Measurements from ENCODE around the gene SNX19. TPM values are rescaled to one million over a fixed set of nuclear protein-coding genes. Genes with fewer than 3 reads are reported as not detected.

SNX19 gene
- total RNA-seq, 4 donors from 2014 or later: 37.9 to 88.2 (median 72.0) TPM

GRCh38 chr11:130897262-130898182, 18.8 kb downstream of the SNX19 start:
- no peaks in the 10 kb centered on the region for H3K27me3 ChIP-seq
- H3K4me1 ChIP-seq: peaks cover 39 to 45% of the 10 kb centered on the region in 2 donors
- H3K36me3 ChIP-seq: peaks cover 0 to 73% of the 10 kb centered on the region in 2 donors
- ATAC-seq (peak; percentile 65 to 77), DNase-seq (peak in 1 of 2 donors; percentile 63)
- H3K4me3 ChIP-seq: no peak overlapping the region
- intact Hi-C loops (cut with DNase I; ENCODE audit: low total_unique reads) (loop anchor here (5.0 to 10.0 kb wide), 2 partner anchors 375 to 683 kb away; no protein-coding TSS in a partner anchor), in situ Hi-C loops (cut with MboI; ENCODE audit: low sequenced_read_pairs in 4 of 4) (loop anchor here (10.0 to 25.0 kb wide), 3 partner anchors 463 to 685 kb away; partner anchors contain the start of gene ADAMTS8 (in 1 of the 4))
- TF ChIP-seq, protein P1, sequence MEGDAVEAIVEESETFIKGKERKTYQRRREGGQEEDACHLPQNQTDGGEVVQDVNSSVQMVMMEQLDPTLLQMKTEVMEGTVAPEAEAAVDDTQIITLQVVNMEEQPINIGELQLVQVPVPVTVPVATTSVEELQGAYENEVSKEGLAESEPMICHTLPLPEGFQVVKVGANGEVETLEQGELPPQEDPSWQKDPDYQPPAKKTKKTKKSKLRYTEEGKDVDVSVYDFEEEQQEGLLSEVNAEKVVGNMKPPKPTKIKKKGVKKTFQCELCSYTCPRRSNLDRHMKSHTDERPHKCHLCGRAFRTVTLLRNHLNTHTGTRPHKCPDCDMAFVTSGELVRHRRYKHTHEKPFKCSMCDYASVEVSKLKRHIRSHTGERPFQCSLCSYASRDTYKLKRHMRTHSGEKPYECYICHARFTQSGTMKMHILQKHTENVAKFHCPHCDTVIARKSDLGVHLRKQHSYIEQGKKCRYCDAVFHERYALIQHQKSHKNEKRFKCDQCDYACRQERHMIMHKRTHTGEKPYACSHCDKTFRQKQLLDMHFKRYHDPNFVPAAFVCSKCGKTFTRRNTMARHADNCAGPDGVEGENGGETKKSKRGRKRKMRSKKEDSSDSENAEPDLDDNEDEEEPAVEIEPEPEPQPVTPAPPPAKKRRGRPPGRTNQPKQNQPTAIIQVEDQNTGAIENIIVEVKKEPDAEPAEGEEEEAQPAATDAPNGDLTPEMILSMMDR (IDR thresholded peaks at IDR 0.05 in 4 of 5, conservative IDR thresholded peaks at IDR 0.05 in 1 of 5): no peak
- TF ChIP-seq POLR2A (IDR thresholded peaks at IDR 0.05): no peak
- peak overlapping the region; percentile 57 to 76 (median 68) for H3K27ac ChIP-seq
- H3K9me3 ChIP-seq: no peaks in the 10 kb centered on the region

DNA sequence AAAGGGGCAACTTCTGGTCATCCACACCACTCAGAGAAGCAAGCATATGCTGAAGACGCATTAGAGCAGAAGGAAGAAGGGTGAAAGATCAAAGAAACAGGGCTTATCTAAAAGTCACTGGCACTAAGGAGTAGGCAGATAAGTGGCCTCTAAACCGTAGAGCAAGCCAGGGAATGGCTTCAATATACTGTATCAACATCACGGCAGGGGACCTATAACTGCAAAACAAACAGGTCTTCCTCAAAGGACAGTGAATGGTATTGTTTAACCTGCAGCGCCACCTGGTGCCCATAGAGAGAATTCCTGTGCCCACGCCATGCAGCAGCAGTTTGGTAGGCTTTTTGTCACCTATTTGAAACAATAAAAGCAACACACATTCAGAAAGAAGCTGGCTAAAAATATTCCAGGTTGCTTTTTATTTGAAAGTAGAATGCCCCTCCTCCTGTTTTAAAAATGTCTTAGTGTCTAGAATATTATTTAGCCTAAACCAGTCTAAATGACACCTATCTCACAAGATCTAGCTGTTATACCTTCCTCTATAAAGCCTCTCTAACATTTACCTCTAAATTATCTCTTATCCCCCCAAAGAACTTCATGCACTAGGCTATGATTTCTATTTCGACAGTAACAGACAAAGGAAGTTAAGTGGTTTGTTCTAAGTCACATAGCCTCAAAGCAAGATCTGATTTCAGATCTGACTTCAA, 21.8 kb downstream of the SNX19 start:
- TF ChIP-seq, protein P1 (IDR thresholded peaks at IDR 0.05 in 4 of 5, conservative IDR thresholded peaks at IDR 0.05 in 1 of 5): peak; percentile 74 to 89 (median 83)
- TF ChIP-seq POLR2A (IDR thresholded peaks at IDR 0.05): no peak

DNA sequence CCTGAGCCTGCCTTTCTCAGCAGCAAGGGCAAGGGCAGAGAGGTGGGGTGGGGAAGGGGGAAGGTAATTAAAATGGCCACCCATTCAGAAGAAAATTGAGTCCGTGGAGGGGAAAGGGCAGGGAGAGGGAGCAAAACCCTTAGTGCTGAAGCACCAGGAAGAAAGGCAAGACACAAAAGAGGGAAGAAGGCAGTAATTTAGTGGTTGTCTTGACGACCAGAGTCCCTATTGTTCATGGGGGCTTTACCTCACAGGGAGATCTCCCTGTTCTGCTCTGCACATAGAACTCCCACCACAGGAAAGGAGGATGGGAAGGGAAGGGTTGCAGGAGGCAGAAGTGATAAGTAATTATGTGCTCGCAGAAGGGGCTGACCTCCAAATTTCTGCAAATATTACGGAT, 23.4 kb downstream of the SNX19 start:
- no peak overlapping the region for H3K27ac ChIP-seq
- no peak for ATAC-seq
- in situ Hi-C loops (cut with MboI; ENCODE audit: low sequenced_read_pairs in 4 of 4): loop anchor here (10.0 to 25.0 kb wide), 3 partner anchors 458 to 681 kb away; partner anchors contain the start of gene ADAMTS8 (in 1 of the 4)
- H3K27me3 ChIP-seq: no peaks in the 10 kb centered on the region
- intact Hi-C loops (cut with DNase I; ENCODE audit: low total_unique reads): loop anchor here (10.0 kb wide), 1 partner anchor 678 kb away; no protein-coding TSS in a partner anchor
- TF ChIP-seq, protein P1 (IDR thresholded peaks at IDR 0.05 in 4 of 5, conservative IDR thresholded peaks at IDR 0.05 in 1 of 5): no peak
- TF ChIP-seq POLR2A (IDR thresholded peaks at IDR 0.05): no peak
- no peaks in the 10 kb centered on the region for H3K9me3 ChIP-seq
- no peak overlapping the region for H3K4me3 ChIP-seq
- DNase-seq: no peak
- H3K36me3 ChIP-seq: peaks cover 0 to 30% of the 10 kb centered on the region in 2 donors
- H3K4me1 ChIP-seq: peaks cover 22 to 31% of the 10 kb centered on the region in 2 donors

More for the DNA sequence above, 21.8 kb downstream of the SNX19 start:
- no peak overlapping the region for H3K4me3 ChIP-seq
- no peaks in the 10 kb centered on the region for H3K9me3 ChIP-seq
- DNase-seq: peak; percentile 34 to 62
- in situ Hi-C loops (cut with MboI; ENCODE audit: low sequenced_read_pairs in 4 of 4): loop anchor here (10.0 to 25.0 kb wide), 3 partner anchors 460 to 682 kb away; partner anchors contain the start of gene ADAMTS8 (in 1 of the 4)
- intact Hi-C loops (cut with DNase I; ENCODE audit: low total_unique reads): loop anchor here (1.0 to 10.0 kb wide), 5 partner anchors 28 to 680 kb away; no protein-coding TSS in a partner anchor
- H3K27ac ChIP-seq: no peak overlapping the region
- H3K27me3 ChIP-seq: no peaks in the 10 kb centered on the region
- peak; percentile 62 to 68 for ATAC-seq
- peaks cover 0 to 47% of the 10 kb centered on the region in 2 donors for H3K36me3 ChIP-seq
- peaks cover 31 to 36% of the 10 kb centered on the region in 2 donors for H3K4me1 ChIP-seq

DNA sequence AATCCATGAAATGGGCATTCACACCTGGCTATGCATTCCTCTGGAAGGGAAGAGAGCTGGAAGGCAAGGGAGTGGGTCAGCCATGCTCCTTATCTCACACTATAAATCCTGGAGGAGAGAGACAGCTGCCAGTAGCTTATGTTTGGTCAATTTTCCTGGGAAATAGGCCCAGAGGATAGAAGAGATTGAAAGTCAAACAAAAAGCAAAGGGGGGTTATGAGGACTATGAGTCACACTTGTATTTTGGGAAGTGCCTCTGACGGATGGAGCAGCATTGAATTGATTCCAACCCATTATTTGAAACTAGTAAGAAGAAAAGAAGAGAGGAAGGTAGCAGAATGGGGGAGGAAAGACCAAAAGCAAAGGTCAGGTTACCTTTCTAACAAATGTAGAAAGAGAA, 25.0 kb downstream of the SNX19 start:
- Histone ChIP-seq H3K4me1 (peaks cover 14 to 20% of the 10 kb centered on the region in 2 donors), H3K4me3 (no peak overlapping the region), H3K27me3 (no peaks in the 10 kb centered on the region), H3K27ac (no peak overlapping the region), H3K9me3 (no peaks in the 10 kb centered on the region), H3K36me3 (peaks cover 0 to 30% of the 10 kb centered on the region in 2 donors)
- no peak for DNase-seq
- in situ Hi-C loops (cut with MboI; ENCODE audit: low sequenced_read_pairs in 4 of 4) (loop anchor here (10.0 to 25.0 kb wide), 3 partner anchors 457 to 679 kb away; partner anchors contain the start of gene ADAMTS8 (in 1 of the 4)), intact Hi-C loops (cut with DNase I; ENCODE audit: low total_unique reads) (loop anchor here (10.0 kb wide), 1 partner anchor 677 kb away; no protein-coding TSS in a partner anchor)
- TF ChIP-seq, protein P1 (IDR thresholded peaks at IDR 0.05 in 4 of 5, conservative IDR thresholded peaks at IDR 0.05 in 1 of 5): no peak
- no peak for TF ChIP-seq POLR2A (IDR thresholded peaks at IDR 0.05)
- ATAC-seq: peak in 1 of 2 donors; percentile 28

All from gastrocnemius medialis (tissue), 4 donors.